HG03442 (cell line): ENCODE data around the gene PRKCE.
"Not testable (repeated sequence)": the region's sequence is repeated elsewhere in the genome, so short reads cannot be mapped to it uniquely, and the experiment has no call there.

ENCODE experiments used
- ATAC-seq: cut with Tn5 transposase; IDR thresholded peaks from one replicate; pipeline ENCODE4 v1.9.1; 2021; ENCODE audit warnings: mild to moderate bottlenecking, moderate library complexity; ENCODE audit not compliant: unreplicated experiment

Gene PRKCE

DNA sequence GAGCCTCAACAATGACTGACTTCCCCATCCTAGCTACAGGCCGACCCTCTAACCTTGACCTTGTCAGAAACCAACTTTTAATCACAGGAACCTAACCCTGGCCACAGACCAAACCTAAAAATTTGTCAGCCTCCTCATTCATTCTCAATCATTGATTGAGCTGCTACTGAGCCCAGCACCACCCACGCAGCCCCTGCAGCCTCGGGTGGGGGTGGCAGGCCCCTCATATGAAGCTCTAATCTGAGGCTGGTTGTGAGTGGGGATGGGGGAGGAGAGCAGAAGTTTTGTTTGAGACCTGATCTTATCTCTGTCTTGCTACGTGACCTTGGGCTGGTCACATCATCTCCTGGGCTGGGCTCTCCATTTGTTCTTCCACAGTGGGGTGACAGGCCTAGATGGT lies 546.2 kb downstream of the PRKCE start:
- no peak for ATAC-seq

- ATAC-seq = no peak
Measured at GRCh38 chr2:46198164-46198883, 546.8 kb downstream of the PRKCE start.

DNA sequence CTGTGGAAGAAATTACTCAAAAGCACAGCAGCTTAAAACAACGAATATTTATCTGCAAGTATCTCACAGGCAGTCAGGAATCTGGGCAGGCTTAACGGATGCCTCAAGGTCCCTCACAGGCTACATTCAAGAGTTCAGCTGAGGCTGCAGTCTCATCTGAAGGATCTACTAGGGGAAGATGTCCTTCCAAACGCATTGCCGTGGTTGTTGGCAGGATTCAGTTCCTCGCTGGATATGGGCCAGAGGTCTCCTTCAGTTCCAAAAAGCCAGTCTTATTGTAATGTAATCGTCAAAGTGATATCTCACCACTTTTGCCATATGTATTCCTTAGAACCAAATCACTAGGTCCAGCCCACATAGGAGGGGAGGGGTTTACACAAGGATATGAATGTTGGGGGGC lies 547.5 kb downstream of the PRKCE start:
- no peak for ATAC-seq

- ATAC-seq = no peak
Measured at GRCh38 chr2:46200100-46200690, 548.7 kb downstream of the PRKCE start.

DNA sequence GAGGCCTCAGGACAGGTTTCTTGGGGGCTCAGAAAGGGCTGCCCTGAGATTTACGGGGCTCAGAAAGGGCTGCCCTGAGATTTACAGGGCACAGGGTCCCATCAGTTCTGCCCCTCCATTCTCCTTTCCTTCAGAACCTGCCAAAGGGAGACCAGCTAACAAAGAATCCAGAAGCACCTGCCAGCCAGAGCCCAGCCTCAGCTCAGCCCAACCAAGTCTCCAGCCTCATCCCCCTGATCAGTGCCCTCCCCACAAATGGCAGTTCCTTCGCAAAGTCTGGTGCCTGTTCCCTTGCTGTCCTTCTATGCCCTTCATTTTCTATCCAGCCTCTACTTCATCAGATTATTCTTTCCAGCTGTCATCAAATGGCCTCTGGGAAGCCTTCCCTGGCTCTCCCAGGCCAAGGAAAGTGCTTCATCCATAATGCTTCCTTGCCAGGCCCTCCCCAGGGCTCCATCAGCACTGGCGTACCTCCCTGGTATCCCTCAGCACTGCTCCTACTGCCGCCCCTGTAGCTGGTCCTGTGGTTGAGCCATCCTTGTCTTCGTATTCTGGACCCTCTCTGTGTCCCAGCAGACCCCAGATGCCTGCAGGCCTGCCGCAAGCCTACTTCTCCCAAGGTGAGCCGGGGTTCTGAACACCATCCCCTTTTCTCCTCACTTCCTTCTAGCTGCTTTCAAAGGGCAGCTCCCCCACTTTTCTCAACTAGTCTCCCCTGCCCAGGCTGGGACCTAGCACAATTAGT lies 549.6 kb downstream of the PRKCE start:
- ATAC-seq = no peak

DNA sequence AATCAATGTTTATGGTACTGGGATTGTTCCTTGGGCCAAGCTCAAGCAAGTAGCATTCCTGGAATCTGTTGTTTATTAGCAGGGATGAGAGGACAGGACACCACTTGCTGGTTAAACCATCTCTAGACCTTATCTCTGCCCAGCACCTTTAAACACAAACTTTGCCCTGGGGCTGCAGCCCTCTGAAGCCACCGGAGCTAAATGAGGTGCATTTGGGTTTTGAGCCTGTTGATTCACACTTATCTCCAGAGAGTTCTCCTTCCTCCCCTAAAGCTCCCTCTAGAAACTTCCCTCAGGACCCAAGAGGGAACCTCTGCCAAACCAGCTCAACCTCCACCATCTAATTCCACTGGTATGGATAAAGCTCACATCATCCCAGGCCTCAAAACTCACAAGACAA lies 551.0 kb downstream of the PRKCE start:
- no peak for ATAC-seq

GRCh38 chr2:46202987-46203386 lies 551.5 kb downstream of the PRKCE start:
- no peak for ATAC-seq

DNA sequence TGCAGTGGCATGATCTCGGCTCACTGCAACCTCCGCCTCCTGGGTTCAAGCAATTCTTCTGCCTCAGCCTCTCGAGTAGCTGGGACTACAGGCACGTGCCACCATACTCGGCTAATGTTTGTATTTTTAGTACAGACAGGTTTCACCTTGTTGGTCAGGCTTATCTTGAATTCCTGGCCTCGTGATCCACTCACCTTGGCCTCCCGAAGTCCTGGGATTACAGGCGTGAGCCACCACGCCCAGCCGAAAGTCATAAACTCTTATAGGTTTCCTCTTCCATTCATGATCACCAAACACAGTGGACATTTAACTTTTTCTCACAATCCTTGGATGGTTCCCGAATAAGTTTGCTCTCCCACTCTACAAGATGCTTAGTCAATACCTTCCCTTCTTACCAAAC lies 552.2 kb downstream of the PRKCE start:
- ATAC-seq = not testable (repeated sequence)

DNA sequence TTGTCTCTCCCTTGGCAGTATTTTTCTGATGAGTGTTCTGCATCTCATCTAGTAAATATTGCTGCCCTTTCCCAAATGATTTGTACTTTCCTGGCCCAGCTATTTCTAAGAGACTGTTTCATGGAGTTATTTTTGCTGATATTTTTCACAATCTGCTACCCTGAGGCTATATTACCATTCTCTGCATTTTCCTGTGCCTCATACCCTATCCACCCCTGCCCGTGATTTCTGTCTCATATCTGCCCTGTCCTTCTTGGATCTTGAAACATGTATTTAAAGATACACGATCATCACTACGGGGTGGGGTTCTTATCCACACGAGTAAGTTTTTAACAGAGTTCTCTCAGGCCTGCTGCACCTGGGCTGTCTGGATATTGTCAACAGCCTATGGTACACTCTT lies 556.1 kb downstream of the PRKCE start:
- no peak for ATAC-seq

GRCh38 chr2:46208766-46209165 lies 557.3 kb downstream of the PRKCE start:
- ATAC-seq = no peak

GRCh38 chr2:46210063-46210462 lies 558.6 kb downstream of the PRKCE start:
- no peak for ATAC-seq

GRCh38 chr2:46211461-46211860 lies 560.0 kb downstream of the PRKCE start:
- no peak for ATAC-seq

DNA sequence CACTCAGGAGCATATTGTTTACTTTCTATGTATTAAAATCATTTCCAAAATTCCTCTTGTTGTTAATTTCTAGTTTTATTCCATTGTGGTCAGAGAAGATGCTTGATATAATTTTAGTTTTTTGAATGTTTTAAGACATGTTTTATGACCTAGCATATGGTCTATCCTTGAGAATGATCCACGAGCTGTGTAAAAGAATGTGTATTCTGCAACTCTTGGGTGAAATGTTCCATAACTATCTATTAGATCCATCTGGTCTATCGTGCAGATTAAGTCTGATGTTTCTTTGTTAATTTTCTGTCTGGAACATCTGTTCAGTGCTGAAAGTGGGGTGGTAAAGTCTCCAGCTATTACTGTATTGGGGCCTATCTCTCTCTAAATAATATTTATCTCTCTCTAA lies 562.4 kb downstream of the PRKCE start:
- ATAC-seq = no peak

DNA sequence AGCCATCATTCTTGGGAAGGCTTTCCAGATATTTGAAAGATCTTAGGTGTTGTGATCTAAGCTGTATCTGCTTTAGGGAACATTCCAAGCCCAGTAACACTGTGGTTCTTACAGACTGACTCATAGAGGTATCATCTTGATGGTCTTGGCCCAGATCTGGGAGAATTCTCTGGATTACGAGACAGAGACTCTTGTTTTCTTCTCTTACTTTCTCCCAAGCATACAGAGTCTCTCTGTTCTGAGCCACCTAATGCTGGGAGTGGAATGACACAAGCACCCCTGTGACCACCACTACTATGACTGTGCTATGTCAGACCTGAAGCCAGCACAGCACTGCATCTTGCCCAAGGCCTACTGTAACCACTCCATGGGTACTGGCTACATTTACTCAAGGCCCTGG lies 564.7 kb downstream of the PRKCE start:
- ATAC-seq = no peak

- not testable (repeated sequence) for ATAC-seq
Measured at GRCh38 chr2:46223514-46223913, 572.0 kb downstream of the PRKCE start.

DNA sequence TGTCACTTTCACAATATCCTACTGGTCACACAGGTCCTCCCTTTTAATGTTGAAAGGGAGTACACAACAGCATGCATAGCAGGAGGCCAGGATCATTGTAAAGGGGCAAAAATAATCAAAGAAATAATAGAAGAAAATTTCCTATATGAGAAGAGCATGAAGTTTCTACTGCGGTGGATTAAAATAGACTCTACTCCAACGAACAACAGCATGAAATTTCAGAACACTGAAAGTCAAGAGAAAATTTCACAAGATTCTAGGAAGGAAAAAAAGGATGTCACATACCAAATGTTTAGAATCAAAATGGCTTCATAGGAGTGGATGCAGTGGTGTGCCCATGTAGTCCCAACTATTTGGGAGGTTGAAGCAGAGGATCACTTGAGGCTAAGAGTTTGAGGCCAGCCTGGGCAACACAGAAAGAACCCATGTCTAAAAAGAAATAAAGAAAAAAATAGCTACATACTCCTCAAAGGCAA lies 573.7 kb downstream of the PRKCE start:
- ATAC-seq = no peak

DNA sequence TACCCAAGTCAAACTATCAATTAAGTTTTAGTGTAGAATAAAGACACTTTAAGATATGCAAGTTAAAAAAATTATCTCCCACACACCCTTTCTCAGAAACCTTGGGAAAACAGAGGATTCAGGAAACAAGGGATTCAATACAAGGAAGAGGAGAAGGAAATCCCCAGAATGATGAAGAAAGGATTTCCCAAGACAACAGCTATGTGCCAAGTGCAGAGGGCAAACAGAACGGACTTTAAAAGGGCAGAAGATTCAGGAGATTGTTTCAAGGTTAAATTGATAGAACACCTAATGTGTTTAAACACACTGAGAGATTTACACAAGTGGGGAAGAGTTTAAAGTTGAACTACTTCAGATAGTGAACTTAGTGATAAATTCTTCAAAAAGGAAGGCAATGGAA lies 574.3 kb downstream of the PRKCE start:
- no peak for ATAC-seq

DNA sequence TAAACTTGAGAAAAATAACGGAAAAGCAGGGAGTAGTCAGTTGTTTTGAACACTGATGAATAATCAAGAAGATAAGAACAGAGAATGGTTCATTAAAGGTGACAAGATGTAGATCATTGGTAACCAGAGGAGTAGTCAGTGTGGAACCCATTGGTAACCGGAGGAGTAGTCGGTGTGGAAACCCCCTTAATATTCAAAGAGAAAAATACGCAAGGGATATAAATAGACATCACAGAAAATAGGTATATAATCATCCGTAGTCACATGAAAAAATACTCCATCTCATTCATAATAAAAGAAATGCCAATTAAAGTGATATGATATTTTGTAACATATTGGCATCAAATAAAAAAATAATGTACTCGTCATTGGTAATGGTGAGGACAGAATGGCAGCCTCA lies 575.1 kb downstream of the PRKCE start:
- no peak for ATAC-seq

GRCh38 chr2:46227022-46227421 lies 575.5 kb downstream of the PRKCE start:
- no peak for ATAC-seq

GRCh38 chr2:46227674-46228289 lies 576.3 kb downstream of the PRKCE start:
- ATAC-seq = no peak
